H1 (cell line): ENCODE results near the gene COLQ. TPM values are rescaled to one million over a fixed set of nuclear protein-coding genes. Genes with fewer than 3 reads are reported as not detected.

Source experiments
- CTCF ChIA-PET: fragments of 300-600 bp; sonication (Branson Sonifier 250); formaldehyde crosslinking; loops from one replicate; lab custom pipeline; 2021; ENCODE audit not compliant: partially characterized antibody; lab: Charles Lee
- POLR2A ChIA-PET: fragments of 300-600 bp; sonication (Branson Sonifier 250); formaldehyde crosslinking; loops from one replicate; lab custom pipeline; 2021; ENCODE audit warnings: inconsistent platforms; ENCODE audit not compliant: partially characterized antibody; lab: Charles Lee
- DNase-seq, 2 experiments: peaks; one replicate each; pipeline versions ENCODE4 v3.0.0 to v3.0.0-alpha.2; 2010 to 2022; ENCODE audit warnings: low spot score in 2 of 2, low read depth in 1 of 2, mixed read lengths in 1 of 2
- FAIRE-seq: peaks from 2 replicates; lab custom pipeline; 2011; peaks lifted over from hg19 to GRCh38; lab: Jason Lieb, UNC
- H2AFZ ChIP-seq: 2 replicates; pipeline ENCODE4 v1.8.1; 2012; ENCODE audit warnings: low read length, inconsistent platforms
- H2AK5ac ChIP-seq: 2 replicates; pipeline ENCODE4 v1.6.1; 2013; ENCODE audit warnings: low read depth, low read length
- H2BK120ac ChIP-seq: replicated peaks from 2 replicates; pipeline ENCODE3; 2013; ENCODE audit warnings: low read depth, low read length, inconsistent platforms
- H2BK12ac ChIP-seq: 2 replicates; pipeline ENCODE4 v1.6.1; 2013; ENCODE audit warnings: low read depth, low read length
- H2BK15ac ChIP-seq: 2 replicates; pipeline ENCODE4 v1.6.1; 2013; ENCODE audit warnings: low read length
- H2BK20ac ChIP-seq: 2 replicates; pipeline ENCODE4 v1.6.1; 2013; ENCODE audit warnings: low read length
- H2BK5ac ChIP-seq: 2 replicates; pipeline ENCODE4 v1.6.1; 2013; ENCODE audit warnings: low read depth, low read length
- H3K14ac ChIP-seq: 2 replicates; pipeline ENCODE4 v1.6.1; 2013; ENCODE audit warnings: inconsistent platforms; ENCODE audit not compliant: insufficient read length
- H3K18ac ChIP-seq: 2 replicates; pipeline ENCODE4 v1.6.1; 2013; ENCODE audit warnings: low read length; ENCODE audit errors: extremely low read depth
- H3K23ac ChIP-seq: 2 replicates; pipeline ENCODE4 v1.6.1; 2013; ENCODE audit warnings: inconsistent platforms; ENCODE audit not compliant: insufficient read length
- H3K23me2 ChIP-seq: 2 replicates; pipeline ENCODE4 v1.6.1; 2013; ENCODE audit warnings: low read depth, low read length
- H3K27ac ChIP-seq: 2 replicates; pipeline ENCODE4 v1.6.1; 2011; ENCODE audit warnings: low read depth, low read length, inconsistent platforms
- H3K27me3 ChIP-seq, 4 experiments: replicated peaks in 1 of 4; 1 replicate in 1 of 4; 2 replicates in 3 of 4; pipeline versions ENCODE4 v1.6.1 to v1.8.1; 2011 to 2013; ENCODE audit warnings: low read length in 3 of 4, mild to moderate bottlenecking in 3 of 4, inconsistent platforms in 2 of 4, mixed read lengths in 2 of 4, moderate library complexity in 1 of 4; ENCODE audit not compliant: control insufficient read depth in 3 of 4, insufficient read depth in 3 of 4; ENCODE audit errors: extremely low read depth in 1 of 4
- H3K36me3 ChIP-seq, 4 experiments: 2 replicates each; pipeline versions ENCODE4 v1.6.1 to v1.8.1; 2011 to 2013; ENCODE audit warnings: mild to moderate bottlenecking in 4 of 4, low read length in 3 of 4, moderate library complexity in 2 of 4, control low read depth in 1 of 4, inconsistent platforms in 1 of 4; ENCODE audit not compliant: insufficient read depth in 4 of 4, control insufficient read depth in 2 of 4
- H3K4ac ChIP-seq: replicated peaks from 2 replicates; pipeline ENCODE3; 2013; ENCODE audit warnings: low read length, low read depth, mixed read lengths, inconsistent platforms; ENCODE audit not compliant: insufficient read length
- H3K4me1 ChIP-seq, 4 experiments: replicated peaks in 1 of 4; 1 replicate in 1 of 4; 2 replicates in 3 of 4; pipeline versions ENCODE4 v1.6.1 to v1.8.1; 2011 to 2013; ENCODE audit warnings: low read length in 3 of 4, inconsistent platforms in 2 of 4, mixed read lengths in 1 of 4; ENCODE audit not compliant: insufficient read depth in 4 of 4, control insufficient read depth in 3 of 4
- H3K4me2 ChIP-seq, 2 experiments: 2 replicates each; pipeline versions ENCODE4 v1.6.1 to v1.8.1; 2011 to 2013; ENCODE audit warnings: low read depth in 2 of 2, low read length in 2 of 2, control low read depth in 1 of 2, inconsistent platforms in 1 of 2, mild to moderate bottlenecking in 1 of 2; ENCODE audit not compliant: insufficient read depth in 1 of 2
- H3K4me3 ChIP-seq, 4 experiments: fragments of 200-600, 300-600 bp in 1 of 4; sonication (generic), shearing (Covaris generic), sonication (Bioruptor Twin) in 1 of 4; 2 replicates each; pipeline versions ENCODE4 v1.5.1 to v1.8.1; 2011 to 2016; ENCODE audit warnings: low read length in 4 of 4, low read depth in 3 of 4, control low read depth in 2 of 4, inconsistent platforms in 2 of 4, mild to moderate bottlenecking in 2 of 4, mixed read lengths in 1 of 4, moderate library complexity in 1 of 4; ENCODE audit not compliant: insufficient read depth in 2 of 4; ENCODE audit errors: extremely low read depth in 1 of 4
- H3K56ac ChIP-seq: replicated peaks from 2 replicates; pipeline ENCODE3; 2013; ENCODE audit warnings: low read depth, mild to moderate bottlenecking, mixed read lengths, low read length, inconsistent platforms; ENCODE audit not compliant: insufficient read length
- H3K79me1 ChIP-seq: 2 replicates; pipeline ENCODE4 v1.6.1; 2013; ENCODE audit warnings: low read depth, low read length, control low read depth
- H3K79me2 ChIP-seq, 2 experiments: 2 replicates each; pipeline versions ENCODE4 v1.6.1 to v1.8.1; 2012 to 2013; ENCODE audit warnings: low read length in 2 of 2, mild to moderate bottlenecking in 2 of 2, inconsistent platforms in 1 of 2; ENCODE audit not compliant: insufficient read depth in 2 of 2, control insufficient read depth in 1 of 2
- H3K9ac ChIP-seq, 4 experiments: replicated peaks in 1 of 4; 1 replicate in 1 of 4; 2 replicates in 3 of 4; pipeline versions ENCODE4 v1.6.1 to v1.8.1; 2011 to 2013; ENCODE audit warnings: low read depth in 3 of 4, low read length in 3 of 4, control low read depth in 2 of 4, mild to moderate bottlenecking in 2 of 4, moderate library complexity in 2 of 4, inconsistent platforms in 1 of 4; ENCODE audit errors: extremely low read depth in 1 of 4
- H3K9me3 ChIP-seq, 2 experiments: 2 replicates each; pipeline versions ENCODE4 v1.6.1 to v1.8.1; 2012 to 2013; ENCODE audit warnings: mild to moderate bottlenecking in 2 of 2, moderate library complexity in 2 of 2, control low read depth in 1 of 2, inconsistent platforms in 1 of 2, low read depth in 1 of 2, low read length in 1 of 2, mixed read lengths in 1 of 2; ENCODE audit not compliant: insufficient read depth in 2 of 2
- H4K20me1 ChIP-seq, 2 experiments: replicated peaks in 1 of 2; 2 replicates each; pipeline versions ENCODE3 to v1.8.1; 2011 to 2013; ENCODE audit warnings: inconsistent platforms in 2 of 2, low read length in 2 of 2, mild to moderate bottlenecking in 1 of 2; ENCODE audit not compliant: insufficient read depth in 2 of 2, control insufficient read depth in 1 of 2
- H4K5ac ChIP-seq: 2 replicates; pipeline ENCODE4 v1.6.1; 2013; ENCODE audit warnings: low read length, low read depth, mixed read lengths, inconsistent platforms; ENCODE audit not compliant: insufficient read length
- H4K8ac ChIP-seq: 2 replicates; pipeline ENCODE4 v1.8.0; 2013; ENCODE audit warnings: mild to moderate bottlenecking, moderate library complexity, low read length, inconsistent platforms; ENCODE audit not compliant: insufficient read depth; ENCODE audit errors: extremely low read depth
- H4K91ac ChIP-seq: replicated peaks from 2 replicates; pipeline ENCODE3; 2013; ENCODE audit warnings: low read length, mixed read lengths, inconsistent platforms; ENCODE audit not compliant: insufficient read length
- CTBP2 ChIP-seq: IDR thresholded peaks from 2 replicates; pipeline ENCODE4 v1.7.0; 2011; ENCODE audit warnings: borderline replicate concordance, mild to moderate bottlenecking, moderate library complexity, mixed read lengths, low read length; ENCODE audit not compliant: insufficient read depth, insufficient read length
- EZH2 ChIP-seq: fragments of 200-600 bp; sonication (generic); IDR thresholded peaks from 2 replicates; pipeline ENCODE4 v1.7.1; 2012; ENCODE audit warnings: low read depth, mild to moderate bottlenecking, moderate library complexity, low read length, inconsistent platforms; ENCODE audit not compliant: severe bottlenecking
- GTF2F1 ChIP-seq: IDR thresholded peaks from 2 replicates; pipeline ENCODE4 v1.6.1; 2012; ENCODE audit warnings: low read depth, low read length, improper control_type of control experiment, borderline replicate concordance
- KDM4A ChIP-seq: IDR thresholded peaks from one replicate; pipeline ENCODE4 v1.7.1; 2012; ENCODE audit warnings: low read depth, mild to moderate bottlenecking, moderate library complexity, low read length, inconsistent platforms; ENCODE audit not compliant: severe bottlenecking
- KDM5A ChIP-seq: fragments of 200-600 bp; IDR thresholded peaks from 2 replicates; pipeline ENCODE4 v1.7.1; 2012; ENCODE audit warnings: mild to moderate bottlenecking, low read length, inconsistent platforms, mixed read lengths
- NRF1 ChIP-seq: IDR thresholded peaks from 2 replicates; pipeline ENCODE4 v1.6.1; 2011; ENCODE audit warnings: mild to moderate bottlenecking, low read depth, low read length, improper control_type of control experiment
- RBBP5 ChIP-seq: IDR thresholded peaks from 2 replicates; pipeline ENCODE4 v1.7.1; 2012; ENCODE audit warnings: low read depth, mild to moderate bottlenecking, inconsistent platforms, low read length, moderate library complexity, borderline replicate concordance
- RFX5 ChIP-seq: IDR thresholded peaks from 2 replicates; pipeline ENCODE4 v1.6.1; 2011; ENCODE audit warnings: low read depth, low read length, improper control_type of control experiment, borderline replicate concordance
- SP2 ChIP-seq: IDR thresholded peaks from 2 replicates; pipeline ENCODE4 v1.6.1; 2012; ENCODE audit warnings: mild to moderate bottlenecking, low read length, inconsistent platforms
- TBP ChIP-seq: IDR thresholded peaks from 2 replicates; pipeline ENCODE4 v1.6.1; 2011; ENCODE audit warnings: low read depth, low read length, improper control_type of control experiment
- TCF12 ChIP-seq: IDR thresholded peaks from 2 replicates; pipeline ENCODE4 v1.6.1; 2011; ENCODE audit warnings: low read depth, mild to moderate bottlenecking, low read length
- WGBS, 2 experiments: shearing (Covaris generic) in 1 of 2; methylation state at CpG; one replicate each; pipeline versions ENCODE4 v1.1.6 to v1.1.7; 2013 to 2015; ENCODE audit warnings: low lambda C conversion rate in 2 of 2, mixed read lengths in 2 of 2, inconsistent platforms in 1 of 2, low coverage in 1 of 2, missing lambda C conversion rate in 1 of 2; ENCODE audit not compliant: insufficient replicate concordance in 2 of 2, insufficient coverage in 1 of 2, insufficient read length in 1 of 2; ENCODE audit errors: extremely low coverage in 1 of 2, missing lambda C conversion rate in 1 of 2; 5-methylcytosine and 5-hydroxymethylcytosine counted together
- polyA plus RNA-seq, 7 experiments: library from polyadenylated mRNA; depleted of rRNA in 3 of 7; stranded (reverse) in 5 of 7; unstranded in 2 of 7; fragments of >200 nt in 5 of 7; fragments of 200-250 nt in 2 of 7; gene quantifications; 1 replicate in 5 of 7; 2 replicates in 1 of 7; 4 replicates in 1 of 7; pipeline versions ENCODE4 v1.2.1 to v1.2.3, GENCODE V29; 2011 to 2013; ENCODE audit warnings: missing spikeins in 2 of 7, mixed read lengths in 2 of 7
- total RNA-seq: library from RNA; stranded (reverse); fragmentation: NEBNext Ultra II Directional; extraction: Animal tissue kit (Norgen Biotek cat#: 25700); gene quantifications from 2 replicates; pipeline ENCODE4 v1.2.1, GENCODE V29; 2021
- TF ChIP-seq, protein P1 (sequence below), 3 experiments: IDR thresholded peaks; 1 replicate in 2 of 3; 2 replicates in 1 of 3; pipeline versions ENCODE4 v1.5.1 to v1.6.1; 2011; ENCODE audit warnings: low read length in 3 of 3, mild to moderate bottlenecking in 3 of 3, inconsistent platforms in 2 of 3, low read depth in 1 of 3, moderate library complexity in 1 of 3; ENCODE audit not compliant: insufficient read depth in 1 of 3; ENCODE audit errors: control extremely low read depth in 1 of 3

The COLQ gene
- total and polyA plus RNA-seq, 2 of the 8 experiments (the other 6 are each of a cell fraction or from before 2014, with no cell fraction given) = 1.5 to 1.9 TPM

DNA sequence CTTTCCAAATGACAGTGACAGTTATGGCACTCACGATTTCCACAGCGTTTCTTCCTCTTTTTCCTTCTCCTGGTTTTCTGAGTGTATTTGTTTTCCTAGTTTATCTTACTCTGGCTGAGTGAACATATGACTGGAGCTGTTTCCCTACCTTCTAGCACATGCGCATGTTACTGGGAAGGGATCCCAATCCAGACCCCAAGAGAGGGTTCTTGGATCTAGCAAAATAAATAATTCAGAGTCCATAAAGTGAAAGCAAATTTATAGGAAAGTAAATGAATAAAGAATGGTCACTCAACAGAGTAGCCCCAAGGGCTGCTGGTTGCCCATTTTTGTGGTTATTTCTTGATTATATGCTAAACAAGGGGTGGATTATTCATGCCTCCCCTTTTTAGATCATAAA lies 118.0 kb downstream of the COLQ start:
- Histone ChIP-seq H3K36me3 (no peaks in the 10 kb centered on the region), H2AFZ (no peak overlapping the region), H3K14ac (no peak overlapping the region), H3K27ac (no peak overlapping the region), H2BK12ac (no peak overlapping the region), H3K23me2 (no peaks in the 10 kb centered on the region), H3K79me2 (no peaks in the 10 kb centered on the region), H3K4me1 (no peaks in the 10 kb centered on the region), H3K18ac (no peak overlapping the region), H3K79me1 (no peaks in the 10 kb centered on the region), H2BK120ac (no peak overlapping the region), H2BK5ac (no peak overlapping the region), H3K23ac (no peak overlapping the region), H3K9ac (no peak overlapping the region), H3K4me3 (no peak overlapping the region), H2BK20ac (no peak overlapping the region), H3K4me2 (no peak overlapping the region), H3K27me3 (no peaks in the 10 kb centered on the region), H3K56ac (no peak overlapping the region), H2AK5ac (no peak overlapping the region), H4K91ac (no peak overlapping the region), H4K5ac (no peak overlapping the region), H3K4ac (no peak overlapping the region), H4K20me1 (no peaks in the 10 kb centered on the region), H3K9me3 (peaks cover 0 to 3% of the 10 kb centered on the region in 2 experiments; a peak in 1 of 4 replicates), H2BK15ac (no peak overlapping the region), H4K8ac (no peak overlapping the region)
- POLR2A ChIA-PET = no interaction called here
- DNase-seq (no peak), FAIRE-seq (no peak)
- WGBS, 2 experiments = 80% methylated on average over 3 of the region's 3 CpGs; no CpG with 5 or more reads in 1 of the 2 experiments
- CTCF ChIA-PET = interaction anchor here (1.0 to 8.1 kb wide), 6 partner anchors 24 to 246 kb away, joined by 3 to 227 read pairs (median 7); no protein-coding TSS in a partner anchor
- TF ChIP-seq KDM5A (no peak), CTBP2 (no peak), TBP (no peak), RFX5 (no peak), TCF12 (no peak), EZH2 (no peak), SP2 (no peak), NRF1 (no peak), GTF2F1 (no peak), RBBP5 (no peak), KDM4A (no peak)
- TF ChIP-seq, protein P1, sequence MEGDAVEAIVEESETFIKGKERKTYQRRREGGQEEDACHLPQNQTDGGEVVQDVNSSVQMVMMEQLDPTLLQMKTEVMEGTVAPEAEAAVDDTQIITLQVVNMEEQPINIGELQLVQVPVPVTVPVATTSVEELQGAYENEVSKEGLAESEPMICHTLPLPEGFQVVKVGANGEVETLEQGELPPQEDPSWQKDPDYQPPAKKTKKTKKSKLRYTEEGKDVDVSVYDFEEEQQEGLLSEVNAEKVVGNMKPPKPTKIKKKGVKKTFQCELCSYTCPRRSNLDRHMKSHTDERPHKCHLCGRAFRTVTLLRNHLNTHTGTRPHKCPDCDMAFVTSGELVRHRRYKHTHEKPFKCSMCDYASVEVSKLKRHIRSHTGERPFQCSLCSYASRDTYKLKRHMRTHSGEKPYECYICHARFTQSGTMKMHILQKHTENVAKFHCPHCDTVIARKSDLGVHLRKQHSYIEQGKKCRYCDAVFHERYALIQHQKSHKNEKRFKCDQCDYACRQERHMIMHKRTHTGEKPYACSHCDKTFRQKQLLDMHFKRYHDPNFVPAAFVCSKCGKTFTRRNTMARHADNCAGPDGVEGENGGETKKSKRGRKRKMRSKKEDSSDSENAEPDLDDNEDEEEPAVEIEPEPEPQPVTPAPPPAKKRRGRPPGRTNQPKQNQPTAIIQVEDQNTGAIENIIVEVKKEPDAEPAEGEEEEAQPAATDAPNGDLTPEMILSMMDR (IDR thresholded peaks at IDR 0.05; ENCODE audit: control extremely low read depth in 1 of 3, insufficient read depth in 1 of 3, low read depth in 1 of 3, low read length in 3 of 3) = no peak
